Erythroblast (primary cell): Measurements from ENCODE around the gene BSG.

Experiments used
- GATA1 ChIP-seq: IDR thresholded peaks from 2 replicates; pipeline ENCODE4 v1.6.1; 2011; ENCODE audit warnings: low read depth, mild to moderate bottlenecking, control low read depth, low read length, moderate library complexity
- POLR2A ChIP-seq: IDR thresholded peaks from 2 replicates; pipeline ENCODE4 v1.6.1; 2011; ENCODE audit warnings: mild to moderate bottlenecking, low read length

DNA sequence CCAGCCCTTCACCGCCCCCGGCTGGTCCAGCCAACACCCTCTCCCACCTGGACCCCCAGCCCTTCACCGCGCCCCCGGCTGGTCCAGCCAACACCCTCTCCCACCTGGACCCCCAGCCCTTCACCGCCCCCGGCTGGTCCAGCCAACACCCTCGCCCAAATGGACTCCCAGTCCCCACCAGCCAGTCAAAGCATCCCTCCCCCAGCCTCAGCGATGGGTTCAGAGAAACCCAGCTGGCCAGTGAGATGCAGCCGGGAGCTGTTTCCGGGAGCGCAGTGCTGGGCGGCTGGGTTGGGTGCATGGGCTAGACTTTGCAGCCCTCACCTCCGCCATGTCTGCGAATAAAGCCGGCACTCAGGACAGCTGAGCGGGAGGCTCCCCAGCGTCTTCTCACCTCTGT, 47.4 kb upstream of the BSG start:
- no peak for TF ChIP-seq POLR2A
- no peak for TF ChIP-seq GATA1
